Activated CD8-positive, alpha-beta T cell treated with anti-CD3 and anti-CD28 coated beads for 36 hours (primary cell): Measurements from ENCODE around the gene TRDN. TPM values are rescaled to one million over a fixed set of nuclear protein-coding genes. Genes with fewer than 3 reads are reported as not detected.

Source experiments
- ATAC-seq: fragments of 200-7000 bp; cut with Tn5 transposase; one replicate; pipeline ENCODE4 v1.10.0; 2021; ENCODE audit warnings: mild to moderate bottlenecking, moderate library complexity
- CTCF ChIA-PET: fragments of 350-600 bp; sonication (Branson Sonifier 250); formaldehyde crosslinking; loops from one replicate; lab custom pipeline; 2021; ENCODE audit warnings: antibody characterized with exemption; lab: Charles Lee
- POLR2A ChIA-PET: fragments of 350-600 bp; sonication (Branson Sonifier 250); formaldehyde crosslinking; loops from one replicate; lab custom pipeline; 2021; ENCODE audit warnings: antibody characterized with exemption; lab: Charles Lee
- DNase-seq: peaks from one replicate; pipeline ENCODE4 v3.0.0-alpha.2; 2020
- H3K27ac Mint-ChIP-seq: one replicate; pipeline ENCODE4 v1.8.0; 2021; ENCODE audit warnings: mild to moderate bottlenecking, mixed read lengths
- H3K27me3 Mint-ChIP-seq: one replicate; pipeline ENCODE4 v1.8.0; 2021; ENCODE audit warnings: mixed read lengths
- H3K36me3 Mint-ChIP-seq: one replicate; pipeline ENCODE4 v1.8.0; 2021; ENCODE audit warnings: low read depth, mixed read lengths
- H3K4me1 Mint-ChIP-seq: one replicate; pipeline ENCODE4 v1.8.0; 2021; ENCODE audit warnings: low read depth, mixed read lengths
- H3K4me3 Mint-ChIP-seq: one replicate; pipeline ENCODE4 v1.8.0; 2021; ENCODE audit warnings: mild to moderate bottlenecking, moderate library complexity, mixed read lengths
- H3K9me3 Mint-ChIP-seq: one replicate; pipeline ENCODE4 v1.8.0; 2021; ENCODE audit warnings: mixed read lengths
- intact Hi-C: fragments of 100-400 bp; cut with micrococcal nuclease; formaldehyde crosslinking; loops from one replicate; pipeline ENCODE4 v1.10.0; 2022
- total RNA-seq, 2 experiments: library from RNA; stranded (reverse); gene quantifications; one replicate each; pipeline ENCODE4 v1.2.3, GENCODE V29; 2021
- TF ChIP-seq, protein P1 (sequence below): fragments of 200-600 bp; IDR thresholded peaks from one replicate; pipeline ENCODE4 v1.8.0; 2022; ENCODE audit warnings: antibody characterized with exemption, mild to moderate bottlenecking

The TRDN gene
- total RNA-seq, 2 experiments from 2014 or later: not detected

DNA sequence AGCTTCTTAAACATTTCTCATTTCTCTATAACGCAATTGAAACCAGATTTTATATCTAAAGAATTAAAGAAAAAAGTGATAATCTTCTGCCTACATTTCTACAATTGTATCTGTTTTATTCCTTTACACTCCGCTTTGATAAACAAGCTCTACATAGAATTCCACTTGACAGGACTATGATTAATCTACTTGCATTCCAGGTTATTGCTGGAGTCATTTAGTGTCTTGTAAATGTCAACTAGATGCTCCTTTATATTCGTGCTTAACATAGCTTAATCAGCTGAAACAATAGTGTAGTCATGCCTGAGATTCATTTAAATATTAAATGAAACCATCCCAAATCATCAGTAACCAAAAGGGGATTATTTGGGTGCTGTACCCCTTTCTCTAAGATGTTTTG lies 284.0 kb downstream of the TRDN start:
- ChIA-PET CTCF (no interaction called here), POLR2A (no interaction called here)
- H3K27ac Mint-ChIP-seq: no peak overlapping the region
- DNase-seq: no peak
- H3K4me1 Mint-ChIP-seq: no peaks in the 10 kb centered on the region
- H3K9me3 Mint-ChIP-seq: no peaks in the 10 kb centered on the region
- TF ChIP-seq, protein P1, sequence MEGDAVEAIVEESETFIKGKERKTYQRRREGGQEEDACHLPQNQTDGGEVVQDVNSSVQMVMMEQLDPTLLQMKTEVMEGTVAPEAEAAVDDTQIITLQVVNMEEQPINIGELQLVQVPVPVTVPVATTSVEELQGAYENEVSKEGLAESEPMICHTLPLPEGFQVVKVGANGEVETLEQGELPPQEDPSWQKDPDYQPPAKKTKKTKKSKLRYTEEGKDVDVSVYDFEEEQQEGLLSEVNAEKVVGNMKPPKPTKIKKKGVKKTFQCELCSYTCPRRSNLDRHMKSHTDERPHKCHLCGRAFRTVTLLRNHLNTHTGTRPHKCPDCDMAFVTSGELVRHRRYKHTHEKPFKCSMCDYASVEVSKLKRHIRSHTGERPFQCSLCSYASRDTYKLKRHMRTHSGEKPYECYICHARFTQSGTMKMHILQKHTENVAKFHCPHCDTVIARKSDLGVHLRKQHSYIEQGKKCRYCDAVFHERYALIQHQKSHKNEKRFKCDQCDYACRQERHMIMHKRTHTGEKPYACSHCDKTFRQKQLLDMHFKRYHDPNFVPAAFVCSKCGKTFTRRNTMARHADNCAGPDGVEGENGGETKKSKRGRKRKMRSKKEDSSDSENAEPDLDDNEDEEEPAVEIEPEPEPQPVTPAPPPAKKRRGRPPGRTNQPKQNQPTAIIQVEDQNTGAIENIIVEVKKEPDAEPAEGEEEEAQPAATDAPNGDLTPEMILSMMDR: no peak
- H3K27me3 Mint-ChIP-seq: no peaks in the 10 kb centered on the region
- no peak for ATAC-seq
- no peaks in the 10 kb centered on the region for H3K36me3 Mint-ChIP-seq
- intact Hi-C loops: no loop called here
- no peak overlapping the region for H3K4me3 Mint-ChIP-seq

DNA sequence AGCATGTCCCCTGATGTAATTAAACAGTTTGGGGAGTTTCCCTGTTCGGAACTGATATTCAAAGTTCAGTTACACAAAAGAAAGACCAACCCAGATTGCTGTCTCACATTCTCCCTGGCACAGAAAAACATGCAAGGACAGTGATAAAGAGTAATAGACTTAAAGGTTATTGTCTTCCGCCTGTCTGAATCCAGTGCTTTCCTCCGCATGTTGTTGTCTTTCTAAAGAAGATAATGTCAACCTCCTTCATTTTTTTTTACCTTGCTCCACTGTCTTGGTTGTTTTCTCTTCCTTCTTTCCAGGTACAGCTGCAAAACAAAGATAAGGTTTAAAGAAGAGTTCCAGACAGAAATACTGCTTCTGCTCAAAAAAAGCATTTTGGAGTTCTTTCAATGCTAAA lies 284.5 kb downstream of the TRDN start:
- ChIA-PET POLR2A (no interaction called here), CTCF (no interaction called here)
- H3K9me3 Mint-ChIP-seq: no peaks in the 10 kb centered on the region
- H3K27ac Mint-ChIP-seq: no peak overlapping the region
- no peaks in the 10 kb centered on the region for H3K4me1 Mint-ChIP-seq
- DNase-seq (no peak), ATAC-seq (no peak)
- intact Hi-C loops: no loop called here
- TF ChIP-seq, protein P1: no peak
- no peaks in the 10 kb centered on the region for H3K27me3 Mint-ChIP-seq
- no peaks in the 10 kb centered on the region for H3K36me3 Mint-ChIP-seq
- no peak overlapping the region for H3K4me3 Mint-ChIP-seq

DNA sequence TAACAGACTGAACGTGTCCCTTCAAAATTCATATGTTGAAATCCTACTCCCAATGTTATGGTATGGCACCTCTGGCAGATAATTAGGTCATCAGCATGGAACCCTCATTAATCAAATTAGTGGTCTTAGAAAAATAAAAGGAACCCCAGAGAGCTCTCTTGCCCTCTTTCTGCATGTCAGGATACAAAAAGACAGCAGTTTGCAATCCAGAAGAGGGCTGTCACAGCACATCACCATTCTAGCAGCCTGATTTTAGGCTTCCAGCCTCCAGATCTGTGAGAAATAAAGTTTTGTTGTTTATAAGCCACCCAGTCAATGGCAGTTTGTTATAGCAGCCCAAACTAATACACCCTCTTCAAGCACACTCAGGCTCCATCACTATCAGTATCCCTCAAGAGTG lies 292.9 kb downstream of the TRDN start:
- ChIA-PET CTCF (no interaction called here), POLR2A (no interaction called here)
- ATAC-seq (no peak), DNase-seq (no peak)
- H3K9me3 Mint-ChIP-seq: no peaks in the 10 kb centered on the region
- H3K4me3 Mint-ChIP-seq: no peak overlapping the region
- H3K27me3 Mint-ChIP-seq: no peaks in the 10 kb centered on the region
- no peak overlapping the region for H3K27ac Mint-ChIP-seq
- intact Hi-C loops: no loop called here
- no peaks in the 10 kb centered on the region for H3K36me3 Mint-ChIP-seq
- TF ChIP-seq, protein P1: no peak
- no peaks in the 10 kb centered on the region for H3K4me1 Mint-ChIP-seq

DNA sequence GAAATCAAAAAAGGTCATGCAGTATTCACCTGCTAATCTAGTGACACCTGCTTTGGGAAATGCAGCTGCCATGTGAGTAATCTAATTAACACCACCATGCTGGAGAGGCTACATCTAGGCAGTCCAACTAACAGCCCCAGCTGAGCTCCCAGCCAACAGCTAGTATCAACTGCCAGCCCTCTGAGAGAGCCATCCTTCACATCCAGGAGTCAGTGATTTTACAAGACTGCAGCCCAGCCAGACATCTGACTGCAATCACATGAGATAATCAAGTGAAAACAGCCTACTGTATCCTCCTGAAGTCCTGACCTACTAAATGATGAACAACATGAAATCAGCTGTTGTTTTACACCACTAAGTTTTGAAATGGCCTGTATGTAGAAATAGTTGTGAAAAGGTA lies 298.4 kb downstream of the TRDN start:
- TF ChIP-seq, protein P1: no peak
- DNase-seq (no peak), ATAC-seq (no peak)
- ChIA-PET POLR2A (no interaction called here), CTCF (no interaction called here)
- Mint-ChIP-seq H3K4me1 (no peaks in the 10 kb centered on the region), H3K27ac (no peak overlapping the region), H3K4me3 (no peak overlapping the region), H3K36me3 (no peaks in the 10 kb centered on the region), H3K27me3 (no peaks in the 10 kb centered on the region), H3K9me3 (no peaks in the 10 kb centered on the region)
- intact Hi-C loops: no loop called here

DNA sequence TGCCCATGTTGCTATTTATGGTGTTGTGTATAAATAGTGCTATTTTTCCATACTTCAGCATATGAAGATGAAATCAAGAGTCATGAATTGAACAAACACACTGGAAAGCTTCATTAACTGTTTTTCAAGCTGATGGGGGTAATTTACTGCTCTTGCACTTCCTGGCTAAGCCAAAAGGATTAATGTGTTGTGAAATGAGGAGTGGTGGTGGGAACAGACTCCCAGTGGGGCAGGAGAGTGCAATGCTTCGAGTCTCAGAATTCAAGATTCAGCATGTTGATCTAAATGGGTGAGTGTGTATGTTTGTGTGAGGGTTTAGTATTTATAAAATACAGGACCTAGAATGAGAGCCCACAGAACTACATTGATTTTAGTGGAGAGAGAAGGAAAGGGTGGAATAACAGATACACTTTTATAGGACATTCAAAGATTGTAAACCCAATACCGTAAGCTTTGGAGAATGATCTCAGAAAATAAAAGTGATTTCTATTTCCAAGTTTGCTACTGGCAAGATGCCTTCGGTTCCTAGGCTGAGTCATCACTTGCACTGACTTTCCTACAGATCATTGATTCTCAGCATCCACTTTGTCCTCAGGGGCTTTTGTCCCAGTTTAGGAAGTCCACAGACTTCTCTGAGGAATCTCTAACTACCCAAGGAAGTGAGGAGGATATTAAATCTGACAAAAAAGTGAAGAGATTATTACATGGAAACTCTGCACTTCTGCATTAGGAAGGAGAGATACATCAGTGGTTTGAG lies 303.6 kb downstream of the TRDN start:
- TF ChIP-seq, protein P1: no peak
- no peaks in the 10 kb centered on the region for H3K9me3 Mint-ChIP-seq
- no peaks in the 10 kb centered on the region for H3K27me3 Mint-ChIP-seq
- intact Hi-C loops: no loop called here
- H3K4me3 Mint-ChIP-seq: no peak overlapping the region
- ChIA-PET POLR2A (no interaction called here), CTCF (no interaction called here)
- no peaks in the 10 kb centered on the region for H3K36me3 Mint-ChIP-seq
- no peak overlapping the region for H3K27ac Mint-ChIP-seq
- DNase-seq (no peak), ATAC-seq (no peak)
- H3K4me1 Mint-ChIP-seq: no peaks in the 10 kb centered on the region
